MCF 10A (cell line): ENCODE data around the gene FRMD3. TPM values are rescaled to one million over a fixed set of nuclear protein-coding genes. Genes with fewer than 3 reads are reported as not detected.
A peak's percentile ranks its signal among the peaks of the same experiment; 100 is the strongest.

Source experiments
- BruUV-seq: library from RNA; stranded (reverse); fragments of 400-500 nt; replicated peaks from 2 replicates; lab custom pipeline; 2021; lab: Mats Ljungman, UMichigan
- CTCF ChIA-PET: fragments of 300-600 bp; sonication (Branson Sonifier 250); formaldehyde crosslinking; extraction: SDS; loops from one replicate; lab custom pipeline; 2021; ENCODE audit warnings: antibody characterized with exemption, inconsistent platforms; lab: Yijun Ruan, JAX
- POLR2A ChIA-PET: fragments of 300-600, 350-650 bp; sonication (Branson Sonifier 250); formaldehyde crosslinking; extraction: SDS; loops from one replicate; lab custom pipeline; 2020; ENCODE audit warnings: antibody characterized with exemption, inconsistent platforms; lab: Yijun Ruan, JAX
- DNase-seq: peaks from one replicate; pipeline ENCODE4 v3.0.0-alpha.2; 2018; ENCODE audit not compliant: unreplicated experiment
- H3K27ac Mint-ChIP-seq: one replicate; pipeline ENCODE4 v1.8.0; 2022; ENCODE audit warnings: mild to moderate bottlenecking, low read depth, mixed read lengths; ENCODE audit not compliant: unreplicated experiment
- H3K27me3 Mint-ChIP-seq: one replicate; pipeline ENCODE4 v1.8.0; 2022; ENCODE audit warnings: mixed read lengths; ENCODE audit not compliant: insufficient read depth, unreplicated experiment
- H3K36me3 Mint-ChIP-seq: one replicate; pipeline ENCODE4 v1.8.0; 2022; ENCODE audit warnings: mild to moderate bottlenecking, moderate library complexity, mixed read lengths; ENCODE audit not compliant: insufficient read depth, unreplicated experiment
- H3K4me1 Mint-ChIP-seq: one replicate; pipeline ENCODE4 v1.8.0; 2022; ENCODE audit warnings: mixed read lengths; ENCODE audit not compliant: insufficient read depth, unreplicated experiment
- H3K4me3 Mint-ChIP-seq: one replicate; pipeline ENCODE4 v1.8.0; 2022; ENCODE audit warnings: mild to moderate bottlenecking, moderate library complexity, mixed read lengths; ENCODE audit not compliant: unreplicated experiment
- H3K9me3 Mint-ChIP-seq: one replicate; pipeline ENCODE4 v1.8.0; 2022; ENCODE audit warnings: mixed read lengths; ENCODE audit not compliant: unreplicated experiment
- intact Hi-C: fragments of 100-400 bp; cut with micrococcal nuclease; formaldehyde crosslinking; loops from 2 replicates; pipeline ENCODE4 v1.14.1; 2022
- total RNA-seq: library from RNA; stranded (reverse); gene quantifications from 2 replicates; pipeline ENCODE4 v1.2.3, GENCODE V29; 2022
- TF ChIP-seq, protein P1 (sequence below): fragments of 200-600 bp; IDR thresholded peaks from one replicate; pipeline ENCODE4 v1.8.0; 2022; ENCODE audit warnings: antibody characterized with exemption, mild to moderate bottlenecking; ENCODE audit not compliant: unreplicated experiment

The FRMD3 gene
- total RNA-seq, 1 experiment from 2014 or later = 0.28 TPM

DNA sequence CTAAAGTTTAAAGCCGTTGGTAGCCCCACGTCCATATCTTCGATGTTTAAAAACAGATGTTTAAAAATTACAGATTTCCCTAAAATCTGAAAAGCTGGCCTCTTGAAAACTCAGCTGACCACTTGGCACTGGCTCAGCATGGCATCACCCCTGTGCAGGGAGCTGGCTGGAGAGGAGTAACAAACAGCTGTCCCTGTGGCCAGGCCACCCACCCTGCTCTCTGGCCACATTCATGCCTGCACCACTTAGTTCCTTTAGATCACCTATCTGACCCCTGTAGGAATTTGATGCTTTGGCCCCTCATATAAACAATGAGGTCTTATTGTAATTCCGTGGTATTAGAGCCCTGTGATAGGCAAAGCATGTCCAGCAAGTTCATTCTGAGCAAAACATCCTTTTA lies 107.5 kb downstream of the FRMD3 start:
- no peak for DNase-seq
- no peaks in the 10 kb centered on the region for H3K9me3 Mint-ChIP-seq
- POLR2A ChIA-PET = no interaction called here
- H3K36me3 Mint-ChIP-seq = no peaks in the 10 kb centered on the region
- no TSS peak for BruUV-seq
- no peak overlapping the region for H3K4me3 Mint-ChIP-seq
- peaks cover 11% of the 10 kb centered on the region for H3K4me1 Mint-ChIP-seq
- TF ChIP-seq, protein P1, sequence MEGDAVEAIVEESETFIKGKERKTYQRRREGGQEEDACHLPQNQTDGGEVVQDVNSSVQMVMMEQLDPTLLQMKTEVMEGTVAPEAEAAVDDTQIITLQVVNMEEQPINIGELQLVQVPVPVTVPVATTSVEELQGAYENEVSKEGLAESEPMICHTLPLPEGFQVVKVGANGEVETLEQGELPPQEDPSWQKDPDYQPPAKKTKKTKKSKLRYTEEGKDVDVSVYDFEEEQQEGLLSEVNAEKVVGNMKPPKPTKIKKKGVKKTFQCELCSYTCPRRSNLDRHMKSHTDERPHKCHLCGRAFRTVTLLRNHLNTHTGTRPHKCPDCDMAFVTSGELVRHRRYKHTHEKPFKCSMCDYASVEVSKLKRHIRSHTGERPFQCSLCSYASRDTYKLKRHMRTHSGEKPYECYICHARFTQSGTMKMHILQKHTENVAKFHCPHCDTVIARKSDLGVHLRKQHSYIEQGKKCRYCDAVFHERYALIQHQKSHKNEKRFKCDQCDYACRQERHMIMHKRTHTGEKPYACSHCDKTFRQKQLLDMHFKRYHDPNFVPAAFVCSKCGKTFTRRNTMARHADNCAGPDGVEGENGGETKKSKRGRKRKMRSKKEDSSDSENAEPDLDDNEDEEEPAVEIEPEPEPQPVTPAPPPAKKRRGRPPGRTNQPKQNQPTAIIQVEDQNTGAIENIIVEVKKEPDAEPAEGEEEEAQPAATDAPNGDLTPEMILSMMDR = no peak
- CTCF ChIA-PET = interaction anchor here (1.2 kb wide), 1 partner anchor 11 kb away, joined by 3 read pairs; no protein-coding TSS in a partner anchor
- H3K27ac Mint-ChIP-seq = no peak overlapping the region
- intact Hi-C loops = no loop called here
- no peaks in the 10 kb centered on the region for H3K27me3 Mint-ChIP-seq

DNA sequence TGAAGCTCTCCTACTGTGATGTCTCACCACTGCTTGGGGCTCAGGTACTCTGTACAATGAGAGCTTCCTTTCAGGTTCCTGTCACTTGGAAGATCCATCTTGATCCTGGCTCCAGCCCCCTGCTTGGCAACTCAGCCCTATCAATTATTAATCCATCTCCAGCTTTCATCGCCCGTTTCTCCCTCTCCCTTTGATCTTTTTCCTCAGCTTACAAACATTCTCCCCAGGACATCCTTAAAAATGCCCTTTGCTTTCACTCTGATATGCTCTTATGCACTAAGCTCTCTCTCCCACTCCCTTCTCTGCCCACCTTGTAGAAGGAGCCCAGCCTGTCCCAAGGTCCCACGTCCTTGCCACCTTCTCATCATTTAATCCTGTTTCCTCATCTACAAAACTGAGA lies 109.0 kb downstream of the FRMD3 start:
- peaks cover 11% of the 10 kb centered on the region for H3K4me1 Mint-ChIP-seq
- no peaks in the 10 kb centered on the region for H3K9me3 Mint-ChIP-seq
- H3K27me3 Mint-ChIP-seq = no peaks in the 10 kb centered on the region
- no peaks in the 10 kb centered on the region for H3K36me3 Mint-ChIP-seq
- ChIA-PET POLR2A (no interaction called here), CTCF (no interaction called here)
- no peak overlapping the region for H3K27ac Mint-ChIP-seq
- BruUV-seq = no TSS peak
- TF ChIP-seq, protein P1 = no peak
- intact Hi-C loops = no loop called here
- no peak overlapping the region for H3K4me3 Mint-ChIP-seq
- no peak for DNase-seq

DNA sequence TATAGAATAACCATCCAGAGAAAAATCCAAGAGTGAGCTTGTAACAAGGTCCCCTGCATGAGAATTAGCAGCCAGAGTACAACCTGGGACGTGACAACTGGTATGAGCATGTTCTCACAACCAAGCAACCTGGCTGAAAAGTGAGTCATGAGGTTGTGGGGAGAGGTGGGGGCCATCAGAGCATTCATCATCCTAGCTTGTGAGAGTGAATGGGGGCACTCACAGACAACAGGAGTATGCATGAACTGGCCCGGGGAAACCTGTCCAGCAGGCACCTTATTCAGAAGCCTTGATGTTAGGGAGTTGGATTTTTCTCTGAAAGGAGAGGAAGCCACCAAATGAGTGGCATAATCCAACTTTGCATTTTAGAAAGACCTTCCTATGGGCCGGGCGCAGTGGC lies 113.0 kb downstream of the FRMD3 start:
- intact Hi-C loops = no loop called here
- BruUV-seq = no TSS peak
- CTCF ChIA-PET = interaction anchor here (0.9 kb wide), 1 partner anchor 10 kb away, joined by 3 read pairs; no protein-coding TSS in a partner anchor
- DNase-seq = peak; percentile 15
- Mint-ChIP-seq H3K9me3 (no peaks in the 10 kb centered on the region), H3K36me3 (no peaks in the 10 kb centered on the region), H3K27ac (no peak overlapping the region), H3K4me3 (no peak overlapping the region), H3K4me1 (no peaks in the 10 kb centered on the region), H3K27me3 (no peaks in the 10 kb centered on the region)
- TF ChIP-seq, protein P1 = no peak
- POLR2A ChIA-PET = no interaction called here

DNA sequence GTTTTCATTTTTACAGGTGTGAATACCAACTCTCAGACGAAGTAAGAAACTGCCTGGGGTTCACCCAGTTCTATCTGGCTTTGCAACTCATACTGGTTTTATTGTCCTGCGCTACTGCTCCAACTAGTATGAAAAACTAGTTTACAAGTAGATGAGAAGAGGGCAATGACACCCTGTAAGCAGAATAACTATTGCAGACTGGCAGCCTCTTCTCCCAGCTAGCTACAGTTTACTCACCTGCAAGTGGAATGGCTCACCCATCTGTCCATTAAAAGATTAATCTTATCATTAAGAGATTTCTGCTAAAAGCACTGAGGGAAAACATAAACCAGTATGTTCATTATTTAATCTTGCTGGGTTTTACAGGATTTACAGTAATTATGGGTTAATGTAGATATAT lies 113.4 kb downstream of the FRMD3 start:
- DNase-seq = no peak
- H3K4me3 Mint-ChIP-seq = no peak overlapping the region
- no TSS peak for BruUV-seq
- TF ChIP-seq, protein P1 = no peak
- intact Hi-C loops = no loop called here
- ChIA-PET POLR2A (no interaction called here), CTCF (interaction anchor here (0.9 kb wide), 1 partner anchor 10 kb away, joined by 3 read pairs; no protein-coding TSS in a partner anchor)
- no peaks in the 10 kb centered on the region for H3K9me3 Mint-ChIP-seq
- H3K27me3 Mint-ChIP-seq = no peaks in the 10 kb centered on the region
- H3K36me3 Mint-ChIP-seq = no peaks in the 10 kb centered on the region
- no peak overlapping the region for H3K27ac Mint-ChIP-seq
- no peaks in the 10 kb centered on the region for H3K4me1 Mint-ChIP-seq
